NCI-H128 (cell line): ENCODE measurements around the gene SLC25A26.
"Not testable (repeated sequence)": the region's sequence is repeated elsewhere in the genome, so short reads cannot be mapped to it uniquely, and the experiment has no call there.

Experiments
- DNase-seq: peaks from one replicate; lab custom pipeline; 2025; ENCODE audit not compliant: unreplicated experiment; lab: John Stamatoyannopoulos, UW

SLC25A26 gene

DNA sequence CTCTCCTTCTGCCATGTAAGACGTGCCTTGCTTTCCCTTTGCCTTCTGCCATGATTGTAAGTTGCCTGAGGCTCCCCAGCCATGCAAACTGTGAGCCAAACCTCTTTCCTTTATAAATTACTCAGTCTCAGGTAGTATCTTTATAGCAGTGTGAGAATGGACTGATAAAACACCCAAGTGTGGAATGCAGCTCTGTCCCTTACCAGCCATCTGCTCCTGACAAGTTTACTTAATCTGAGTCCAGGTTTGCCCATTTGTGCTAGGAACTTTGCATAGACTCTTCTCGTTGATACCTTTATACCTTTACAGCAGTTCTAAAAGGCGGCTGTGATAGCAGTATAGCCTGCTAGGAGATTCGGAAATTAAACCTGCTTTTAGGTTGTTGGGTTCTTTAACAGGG lies 48.1 kb downstream of the SLC25A26 start:
- no peak for DNase-seq

DNA sequence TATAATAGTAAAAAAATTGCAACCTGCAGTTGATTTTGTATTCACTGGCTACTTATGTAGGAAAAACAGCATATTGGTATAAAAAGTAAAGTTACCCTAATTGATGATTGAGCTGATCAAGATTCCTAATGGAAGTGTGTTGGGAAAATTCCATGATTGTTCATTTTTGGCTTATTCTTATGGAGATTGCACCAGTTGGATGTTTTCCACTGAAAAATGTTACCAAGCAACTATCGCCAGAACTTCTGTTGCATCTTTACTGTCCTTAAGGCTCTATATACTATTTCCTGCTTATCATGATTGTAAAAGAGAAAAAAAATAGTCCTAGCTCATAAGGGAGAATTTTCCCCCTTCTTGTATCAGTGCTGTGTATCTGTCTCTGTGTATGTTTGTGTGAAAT lies 48.6 kb downstream of the SLC25A26 start:
- no peak for DNase-seq

DNA sequence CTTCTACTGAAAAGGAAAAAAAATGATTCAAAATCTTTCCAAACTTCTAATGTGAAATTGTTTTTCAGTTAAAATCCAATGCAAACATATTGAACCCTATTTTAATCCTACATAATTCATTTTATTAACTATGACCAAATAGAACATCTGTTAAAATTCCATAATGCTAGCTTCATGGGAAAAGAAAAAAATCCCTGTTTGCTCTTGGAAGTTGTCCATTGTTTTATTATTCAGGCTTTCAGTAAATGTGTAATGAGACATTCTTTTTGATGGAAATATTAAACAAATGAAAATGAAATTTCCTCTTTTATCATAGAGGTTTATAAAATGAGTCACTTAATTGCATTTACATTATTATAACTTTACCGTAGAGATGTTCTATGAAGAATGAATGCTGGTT lies 49.5 kb downstream of the SLC25A26 start:
- no peak for DNase-seq

DNA sequence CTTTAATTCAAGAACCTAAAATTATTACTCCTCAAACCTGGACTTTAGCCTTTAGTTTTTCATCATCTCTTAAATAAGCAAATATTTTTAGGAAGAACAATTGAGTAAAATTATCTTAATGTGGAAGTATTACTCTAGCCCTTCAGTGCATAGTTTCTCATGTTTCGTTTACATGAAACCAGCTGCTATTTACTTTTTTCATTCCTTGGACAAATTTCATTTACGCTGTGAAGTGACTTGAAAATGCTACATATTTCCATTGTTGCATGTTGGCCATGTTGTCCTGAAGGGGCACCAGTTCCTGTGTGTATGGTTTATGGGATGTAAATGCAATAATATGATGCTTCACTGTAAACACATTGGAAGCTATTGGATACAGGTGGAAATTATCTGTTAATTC lies 49.9 kb downstream of the SLC25A26 start:
- no peak for DNase-seq

DNA sequence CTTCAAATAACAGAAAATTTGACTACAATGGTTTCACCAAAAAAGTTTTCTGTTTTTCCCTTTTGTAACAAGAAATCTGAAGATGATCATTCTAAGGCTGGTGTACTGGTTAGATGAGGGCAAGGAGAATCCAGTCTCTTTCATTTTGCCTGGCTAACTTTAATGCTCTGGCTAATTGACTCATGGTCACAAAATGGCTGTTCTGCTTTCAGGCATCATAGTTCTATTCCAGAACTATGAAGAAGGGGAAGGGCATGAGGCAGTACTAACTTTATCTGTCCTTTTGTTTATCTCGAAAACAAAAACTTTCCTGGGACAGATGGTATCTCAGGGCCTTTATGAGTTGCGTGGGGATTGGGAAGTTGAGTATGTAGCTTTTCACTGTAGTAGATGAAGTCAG lies 50.4 kb downstream of the SLC25A26 start:
- no peak for DNase-seq

DNA sequence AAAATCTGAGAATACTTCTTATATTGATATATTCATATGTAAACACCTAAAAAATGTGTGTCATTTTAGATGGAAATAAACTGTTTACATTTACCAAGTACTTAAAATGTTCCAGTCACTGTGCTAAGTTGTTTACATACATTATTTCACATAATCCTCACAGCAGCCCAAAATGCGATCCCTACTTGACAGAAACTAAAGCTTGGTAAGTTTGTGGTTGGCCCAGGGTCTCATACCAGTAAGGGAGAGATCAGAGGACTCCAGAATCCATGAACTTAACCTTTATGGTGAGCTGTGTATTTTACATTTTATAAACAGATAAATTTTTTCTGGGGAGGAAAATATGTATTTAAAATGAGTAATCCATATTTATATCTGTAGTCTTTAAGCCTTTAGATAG lies 51.2 kb downstream of the SLC25A26 start:
- DNase-seq: no peak

DNA sequence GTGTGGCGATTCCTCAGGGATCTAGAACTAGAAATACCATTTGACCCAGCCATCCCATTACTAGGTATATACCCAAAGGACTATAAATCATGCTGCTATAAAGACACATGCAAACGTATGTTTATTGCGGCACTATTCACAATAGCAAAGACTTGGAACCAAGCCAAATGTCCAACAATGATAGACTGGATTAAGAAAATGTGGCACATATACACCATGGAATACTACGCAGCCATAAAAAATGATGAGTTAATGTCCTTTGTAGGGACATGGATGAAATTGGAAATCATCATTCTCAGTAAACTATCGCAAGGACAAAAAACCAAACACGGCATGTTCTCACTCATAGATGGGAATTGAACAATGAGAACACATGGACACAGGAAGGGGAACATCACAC lies 54.0 kb downstream of the SLC25A26 start:
- DNase-seq: not testable (repeated sequence)

DNA sequence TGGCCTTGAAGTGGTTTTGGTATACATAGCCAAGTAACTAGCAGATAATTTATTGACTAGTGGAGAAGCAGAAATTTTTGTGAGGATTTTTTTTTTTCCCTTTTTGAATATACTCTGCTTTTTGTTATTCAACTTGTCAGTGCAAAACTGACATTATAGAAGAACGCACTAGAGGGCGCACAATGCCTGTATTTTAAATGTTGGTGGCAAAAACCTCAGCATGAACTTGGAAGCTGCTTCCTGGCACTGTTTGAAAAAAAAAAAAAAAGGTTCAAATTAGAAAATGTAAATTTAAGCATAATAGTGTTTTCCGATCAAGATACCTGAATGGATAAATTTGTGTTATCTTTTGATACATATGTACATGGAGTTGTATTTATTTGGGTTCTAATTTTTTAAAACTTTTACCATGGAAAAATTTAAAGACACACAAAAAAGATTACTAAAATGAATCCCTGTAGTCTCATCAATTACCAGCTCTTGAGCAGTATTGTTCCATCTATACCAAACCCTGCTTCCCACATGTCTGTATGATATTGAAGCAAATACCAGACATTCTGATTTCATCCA lies 56.0 kb downstream of the SLC25A26 start:
- DNase-seq: peak; percentile 33

DNA sequence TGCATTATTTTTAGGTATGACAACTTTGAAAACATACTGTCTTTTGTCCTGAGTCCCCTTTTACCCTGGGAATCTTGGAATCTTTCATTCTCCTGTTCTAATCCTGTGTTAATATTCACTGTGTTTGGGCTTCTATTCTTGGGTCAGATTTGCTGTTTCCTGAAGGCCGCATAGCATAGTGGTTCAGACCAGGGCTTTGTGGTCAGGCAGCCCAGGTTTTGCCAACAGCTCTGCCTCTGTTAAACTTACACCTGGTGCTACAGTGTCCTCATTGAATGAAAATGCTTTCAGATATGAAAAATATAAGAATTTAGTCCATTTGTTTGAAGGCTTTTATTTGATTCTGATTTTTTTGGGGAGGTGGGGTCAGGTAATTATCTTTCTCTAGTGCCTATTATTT lies 58.4 kb downstream of the SLC25A26 start:
- DNase-seq: no peak

DNA sequence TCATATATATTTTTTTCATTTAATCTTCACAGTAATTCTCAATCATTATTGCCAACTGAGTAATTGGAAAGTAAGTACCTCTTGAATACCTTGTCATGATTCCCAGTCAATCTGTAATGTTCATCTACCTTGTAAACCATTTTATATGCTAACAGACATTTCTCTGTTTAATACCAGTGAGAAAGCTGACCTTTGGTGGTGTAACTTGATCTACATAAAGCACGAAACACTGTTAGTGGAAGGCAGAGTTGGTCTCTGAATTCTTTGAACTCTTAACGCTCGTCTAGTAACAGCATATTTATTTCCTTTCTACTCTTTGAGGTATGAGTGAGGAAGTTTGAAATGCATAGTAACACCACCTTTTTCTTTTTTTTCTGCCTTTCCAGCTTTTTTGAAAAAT lies 59.5 kb downstream of the SLC25A26 start:
- no peak for DNase-seq

DNA sequence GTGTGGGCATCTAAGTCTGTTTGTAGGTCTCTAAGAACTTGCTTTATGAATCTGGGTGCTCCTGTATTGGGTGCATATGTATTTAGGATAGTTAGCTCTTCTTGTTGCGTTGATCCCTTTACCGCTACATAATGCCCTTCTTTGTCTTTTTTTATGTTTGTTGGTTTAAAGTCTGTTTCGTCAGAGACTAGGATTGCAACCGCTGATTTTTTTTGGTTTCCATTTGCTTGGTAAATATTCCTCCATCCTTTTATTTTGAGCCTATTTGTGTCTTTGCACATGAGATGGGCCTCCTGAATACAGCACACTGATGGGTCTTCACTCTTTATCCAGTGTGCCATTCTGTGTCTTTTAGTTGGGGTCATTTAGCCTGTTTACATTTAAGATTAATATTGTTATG lies 71.1 kb downstream of the SLC25A26 start:
- DNase-seq: not testable (repeated sequence)

DNA sequence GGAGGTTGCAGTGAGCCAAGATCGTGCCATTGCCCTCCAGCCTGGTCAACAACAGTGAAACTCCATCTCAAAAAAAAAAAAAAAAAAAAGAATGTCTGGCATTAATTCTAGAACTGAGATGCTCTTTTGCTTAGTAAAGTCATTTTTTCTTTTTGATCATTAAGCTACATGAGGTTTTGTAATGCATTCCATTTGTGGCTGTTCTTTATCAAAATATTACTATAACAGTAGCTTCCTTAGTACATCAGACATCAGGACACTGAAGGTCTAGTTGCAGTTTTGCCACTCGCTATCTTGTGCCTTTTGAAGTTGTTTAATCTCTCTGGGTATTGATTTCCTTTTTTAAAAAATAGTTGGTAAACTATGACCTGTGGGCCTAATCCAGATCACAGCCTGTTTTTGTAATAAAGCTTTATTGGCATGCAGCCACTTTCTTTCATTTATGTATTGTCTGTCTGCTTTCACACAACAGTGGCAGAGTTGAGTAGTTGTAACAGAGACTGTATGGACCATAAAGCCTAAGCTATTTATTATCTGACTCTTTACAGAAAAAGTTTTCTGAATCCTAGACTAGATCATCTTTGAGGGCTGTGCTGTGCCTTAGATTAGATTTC lies 76.6 kb downstream of the SLC25A26 start:
- no peak for DNase-seq

DNA sequence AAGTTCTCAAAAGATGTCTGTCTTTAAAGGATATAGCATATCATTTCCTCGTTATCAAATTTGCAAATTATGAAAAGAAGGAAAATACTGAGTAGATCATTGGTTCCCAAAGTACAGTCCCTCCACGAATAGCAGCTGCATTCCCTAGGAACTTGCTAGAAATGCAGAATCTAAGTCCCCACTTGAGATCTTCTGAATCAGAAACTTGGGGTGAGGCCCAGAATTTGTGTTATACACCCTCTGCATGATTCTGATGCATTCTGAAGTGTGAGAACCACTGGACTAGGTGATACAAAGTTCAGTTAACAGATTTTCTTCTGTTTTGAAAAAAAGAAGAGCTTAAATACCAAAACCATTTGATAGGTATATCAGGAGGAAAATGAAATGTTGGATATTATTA lies 77.1 kb downstream of the SLC25A26 start:
- DNase-seq: no peak

DNA sequence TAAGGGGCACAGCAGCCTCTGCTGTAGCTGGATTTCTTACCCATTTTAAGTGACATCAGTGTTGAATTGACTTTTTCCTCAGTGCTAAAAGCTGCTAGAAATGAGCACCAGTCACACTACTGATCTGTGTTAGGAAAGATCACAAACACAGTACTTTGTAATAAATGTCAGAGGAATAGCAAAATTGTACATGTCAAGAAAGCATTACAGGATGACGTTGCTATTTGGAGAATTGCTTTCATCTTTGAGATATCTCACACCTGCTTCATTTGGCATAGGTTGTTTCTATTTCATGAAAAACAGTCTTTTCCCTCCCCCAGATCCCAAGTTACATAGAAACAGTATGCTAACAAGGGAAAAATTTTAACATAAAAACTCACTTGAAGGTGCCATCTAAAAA lies 77.8 kb downstream of the SLC25A26 start:
- no peak for DNase-seq

DNA sequence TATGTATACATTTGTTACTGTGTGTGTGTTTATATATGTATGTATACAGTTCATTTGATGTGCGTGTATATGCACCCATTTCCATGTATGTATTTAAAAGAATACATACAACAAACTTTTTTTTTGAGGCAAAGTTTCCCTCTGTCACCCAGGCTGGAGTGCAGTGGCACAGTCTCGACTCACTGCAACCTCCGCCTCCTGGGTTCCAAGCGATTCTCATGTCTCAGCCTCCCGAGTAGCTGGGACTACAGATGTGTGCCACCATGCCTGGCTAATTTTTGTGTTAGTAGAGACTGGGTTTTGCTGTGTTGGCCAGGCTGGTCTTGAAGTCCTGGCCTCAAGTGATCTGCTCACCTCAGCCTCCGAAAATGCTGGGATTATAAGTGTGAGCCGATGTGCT lies 78.3 kb downstream of the SLC25A26 start:
- DNase-seq: not testable (repeated sequence)

DNA sequence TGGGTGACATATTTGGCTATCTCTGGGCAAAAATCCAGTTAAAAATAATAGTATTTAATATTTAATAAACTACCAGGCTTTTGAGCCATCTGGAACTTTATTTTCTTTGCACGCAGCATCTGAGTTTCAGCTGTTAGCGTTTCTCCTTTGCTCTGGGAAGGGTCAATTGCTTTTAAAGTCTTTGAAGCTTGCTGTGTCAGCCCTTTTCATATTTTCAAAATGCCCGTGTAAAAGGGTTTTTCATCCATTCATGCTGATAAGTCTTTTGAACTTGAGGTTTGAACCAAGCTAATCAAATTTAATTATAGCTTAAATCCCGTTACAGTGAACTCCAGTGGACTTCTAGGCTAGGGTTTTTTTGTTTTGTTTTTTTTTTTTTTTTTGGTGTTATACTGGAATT lies 79.1 kb downstream of the SLC25A26 start:
- no peak for DNase-seq

DNA sequence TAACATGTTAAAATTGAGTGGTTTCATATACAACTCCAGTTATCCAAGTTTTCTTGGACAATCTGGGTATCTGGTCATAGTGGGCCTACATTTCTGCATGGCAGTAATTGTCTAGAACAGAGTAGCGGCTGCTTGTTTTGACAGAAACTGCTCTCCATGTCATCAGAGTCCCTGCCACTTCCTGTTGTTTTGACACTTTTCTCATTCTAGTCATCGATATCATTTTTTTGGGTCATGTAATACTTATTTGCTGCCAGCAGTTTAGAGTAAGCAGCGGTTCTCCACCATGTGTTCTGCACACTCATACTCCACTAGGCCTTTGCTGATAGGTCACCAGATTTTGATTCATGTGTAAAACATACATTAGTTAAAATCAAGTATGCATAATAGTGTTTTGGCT lies 81.5 kb downstream of the SLC25A26 start:
- DNase-seq: no peak

DNA sequence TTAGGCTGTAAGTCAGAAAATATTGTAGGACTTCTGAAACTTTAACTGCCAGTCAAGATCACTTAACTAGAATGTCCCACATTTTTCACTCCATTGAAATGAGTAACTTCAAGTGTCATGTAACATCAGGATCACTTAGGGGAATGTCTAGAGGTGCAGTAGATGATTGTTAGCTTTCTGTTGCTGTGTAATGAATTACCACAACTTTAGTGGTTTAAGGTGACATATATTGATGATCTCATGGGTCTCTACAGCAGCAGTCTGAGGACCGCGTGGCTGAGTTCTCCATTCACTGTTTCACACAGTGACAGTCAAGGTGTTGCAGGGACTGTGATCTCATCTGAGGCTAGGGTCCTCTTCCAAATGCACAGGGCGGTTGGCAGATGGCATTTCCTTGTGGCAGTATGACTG lies 82.7 kb downstream of the SLC25A26 start:
- no peak for DNase-seq

DNA sequence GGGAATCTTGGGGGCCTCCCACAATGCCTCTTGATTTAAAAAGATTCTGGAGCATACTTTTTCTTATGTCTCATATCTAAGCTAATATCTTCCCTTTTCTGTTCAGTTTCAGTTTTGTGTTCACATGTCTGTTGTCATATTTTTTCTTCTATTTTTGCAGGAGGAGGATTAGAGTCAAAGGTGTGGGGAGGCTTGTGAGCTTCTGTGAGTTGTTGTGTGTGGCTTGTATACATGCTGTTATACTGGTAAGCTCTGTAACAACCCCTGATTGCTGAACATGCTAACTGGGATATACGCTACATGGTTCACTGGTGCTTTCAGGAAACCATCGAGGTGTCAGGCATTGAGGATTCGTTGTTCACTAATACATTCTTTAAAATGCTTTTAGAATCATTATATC lies 83.5 kb downstream of the SLC25A26 start:
- no peak for DNase-seq

DNA sequence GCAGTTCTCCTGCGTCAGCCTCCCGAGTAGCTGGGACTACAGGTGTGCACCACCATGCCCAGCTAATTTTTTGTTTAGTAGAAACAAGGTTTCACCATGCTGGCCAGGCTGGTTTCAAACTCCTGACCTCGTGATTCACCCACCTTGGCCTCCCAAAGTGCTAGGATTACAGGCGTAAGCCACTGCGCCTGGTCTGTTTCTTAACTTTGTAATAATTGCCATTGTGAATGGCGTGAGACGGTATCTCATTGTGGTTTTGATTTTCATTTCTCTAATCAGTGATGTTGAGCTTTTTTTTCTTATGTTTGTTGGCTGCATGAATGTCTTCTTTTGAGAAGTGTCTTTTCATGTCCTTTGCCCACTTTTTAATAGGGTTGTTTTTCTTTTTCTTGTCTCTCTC lies 85.3 kb downstream of the SLC25A26 start:
- DNase-seq: not testable (repeated sequence)

DNA sequence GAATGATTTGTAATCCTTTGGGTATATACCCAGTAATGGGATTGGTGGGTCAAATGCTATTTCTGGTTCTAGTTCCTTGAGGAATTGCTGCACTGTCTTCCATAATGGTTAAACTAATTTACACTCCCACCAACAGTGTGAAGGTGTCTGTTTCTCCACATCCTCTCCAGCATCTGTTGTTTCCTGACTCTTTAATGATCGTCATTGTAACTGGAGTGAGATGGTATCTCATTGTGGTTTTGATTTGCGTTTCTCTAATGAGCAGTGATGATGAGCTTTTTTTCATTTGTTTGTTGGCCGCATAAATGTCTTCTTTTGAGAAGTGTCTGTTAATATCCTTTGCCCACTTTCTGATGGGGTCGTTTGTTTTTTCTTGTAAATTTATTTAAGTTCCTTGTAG lies 86.2 kb downstream of the SLC25A26 start:
- DNase-seq: not testable (repeated sequence)

DNA sequence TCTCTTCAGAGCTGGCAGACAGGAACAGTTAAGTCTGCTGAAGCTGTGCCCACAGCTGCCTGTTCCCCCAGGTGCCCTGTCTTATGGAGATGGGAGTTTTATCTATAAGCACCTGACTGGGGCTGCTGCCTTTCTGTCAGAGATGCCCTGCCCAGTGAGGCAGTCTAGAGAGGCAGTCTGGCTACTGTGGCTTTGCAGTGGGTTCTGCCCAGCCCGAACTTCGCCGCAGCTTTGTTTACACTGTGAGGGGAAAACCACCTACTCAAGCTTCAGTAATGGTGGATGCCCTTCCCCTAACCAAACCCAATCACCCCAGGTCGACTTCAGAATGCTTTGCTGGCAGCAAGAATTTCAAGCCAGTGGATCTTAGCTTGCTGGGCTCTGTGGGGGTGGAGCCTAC lies 91.2 kb downstream of the SLC25A26 start:
- no peak for DNase-seq

DNA sequence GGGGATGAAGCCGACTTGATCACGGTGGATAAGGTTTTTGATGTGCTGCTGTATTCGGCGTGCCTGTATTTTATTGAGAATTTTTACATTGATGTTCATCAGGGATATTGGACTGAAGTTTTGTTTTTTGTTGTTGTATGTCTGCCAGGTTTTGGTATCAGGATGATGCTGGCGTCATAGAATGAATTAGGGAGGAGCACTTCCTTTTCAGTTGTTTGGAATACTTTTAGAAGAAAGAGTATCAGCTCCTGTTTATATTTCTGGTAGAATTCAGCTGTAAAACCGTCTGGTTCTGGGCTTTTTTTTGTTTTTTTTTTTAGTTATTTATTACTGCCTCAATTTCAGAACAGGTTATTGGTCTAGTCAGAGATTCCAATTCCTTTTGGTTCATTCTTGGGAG lies 93.7 kb downstream of the SLC25A26 start:
- no peak for DNase-seq
